Measurements from ENCODE around the gene ZNF506. TPM values are rescaled to one million over a fixed set of nuclear protein-coding genes. Genes with fewer than 3 reads are reported as not detected.
"Not testable (repeated sequence)": the region's sequence is repeated elsewhere in the genome, so short reads cannot be mapped to it uniquely, and the experiment has no call there.

Gene ZNF506
- total RNA-seq, 1 donor from 2014 or later, result 9.7 TPM

GRCh38 chr19:19788015-19788414 is 33.5 kb downstream of the ZNF506 start:
- FAIRE-seq, result no peak
- no peak for DNase-seq (ENCODE audit: low read depth)
- peaks cover 8% of the 10 kb centered on the region for H3K36me3 ChIP-seq (ENCODE audit: control insufficient read depth, insufficient read depth, low read length)
- no peaks in the 10 kb centered on the region for H3K27me3 ChIP-seq (ENCODE audit: control insufficient read depth, insufficient read depth, low read length)
- no peak overlapping the region for H3K4me3 ChIP-seq (ENCODE audit: low read depth, low read length)
- TF ChIP-seq, protein P1, sequence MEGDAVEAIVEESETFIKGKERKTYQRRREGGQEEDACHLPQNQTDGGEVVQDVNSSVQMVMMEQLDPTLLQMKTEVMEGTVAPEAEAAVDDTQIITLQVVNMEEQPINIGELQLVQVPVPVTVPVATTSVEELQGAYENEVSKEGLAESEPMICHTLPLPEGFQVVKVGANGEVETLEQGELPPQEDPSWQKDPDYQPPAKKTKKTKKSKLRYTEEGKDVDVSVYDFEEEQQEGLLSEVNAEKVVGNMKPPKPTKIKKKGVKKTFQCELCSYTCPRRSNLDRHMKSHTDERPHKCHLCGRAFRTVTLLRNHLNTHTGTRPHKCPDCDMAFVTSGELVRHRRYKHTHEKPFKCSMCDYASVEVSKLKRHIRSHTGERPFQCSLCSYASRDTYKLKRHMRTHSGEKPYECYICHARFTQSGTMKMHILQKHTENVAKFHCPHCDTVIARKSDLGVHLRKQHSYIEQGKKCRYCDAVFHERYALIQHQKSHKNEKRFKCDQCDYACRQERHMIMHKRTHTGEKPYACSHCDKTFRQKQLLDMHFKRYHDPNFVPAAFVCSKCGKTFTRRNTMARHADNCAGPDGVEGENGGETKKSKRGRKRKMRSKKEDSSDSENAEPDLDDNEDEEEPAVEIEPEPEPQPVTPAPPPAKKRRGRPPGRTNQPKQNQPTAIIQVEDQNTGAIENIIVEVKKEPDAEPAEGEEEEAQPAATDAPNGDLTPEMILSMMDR (IDR thresholded peaks at IDR 0.05; ENCODE audit: insufficient read depth, low read length, severe bottlenecking), result no peak

DNA sequence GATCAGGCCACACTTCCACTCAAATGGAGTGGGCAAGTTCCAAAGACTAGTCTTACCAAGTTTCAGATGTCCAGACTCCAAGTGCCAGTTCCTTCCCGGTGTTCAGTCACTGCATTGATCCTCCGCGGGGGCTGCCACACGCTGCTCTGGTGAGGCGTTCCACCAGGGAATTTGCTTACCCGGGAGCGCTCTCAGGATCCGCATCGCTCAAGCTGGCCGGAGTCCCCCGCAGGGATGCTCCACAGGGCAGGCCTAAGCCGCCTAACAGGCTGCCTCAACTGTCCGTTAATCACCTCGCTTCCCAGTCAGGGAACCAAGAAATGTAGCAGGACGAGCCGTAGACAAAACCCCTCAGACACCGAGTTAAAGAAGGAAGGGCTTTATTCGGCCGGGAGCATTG is 36.1 kb downstream of the ZNF506 start:
- not testable (repeated sequence) for H3K27me3 ChIP-seq (ENCODE audit: control insufficient read depth, insufficient read depth, low read length); H3K4me3 ChIP-seq (ENCODE audit: low read depth, low read length); DNase-seq (ENCODE audit: low read depth); H3K36me3 ChIP-seq (ENCODE audit: control insufficient read depth, insufficient read depth, low read length); FAIRE-seq

DNA sequence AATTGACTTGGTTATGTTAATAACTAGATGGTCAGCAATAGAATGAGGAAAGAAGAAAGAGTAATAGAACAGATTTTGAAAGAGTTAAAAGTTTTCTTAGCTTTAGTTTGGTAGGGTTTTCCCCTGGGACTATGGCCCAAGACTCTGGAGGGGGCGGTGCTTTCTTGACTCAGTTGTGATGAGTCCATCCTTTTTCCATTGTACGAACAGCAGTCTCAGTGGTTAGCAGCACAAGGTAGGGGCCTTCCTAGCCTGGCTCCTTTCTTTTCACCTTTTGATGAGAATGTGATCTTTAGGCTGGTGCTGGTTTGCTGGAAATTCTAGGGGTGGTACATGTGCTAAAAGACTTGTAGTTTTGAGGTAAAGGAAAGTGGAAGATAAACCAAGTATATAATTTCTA is 38.8 kb downstream of the ZNF506 start:
- no peak for FAIRE-seq
- TF ChIP-seq, protein P1 (IDR thresholded peaks at IDR 0.05; ENCODE audit: insufficient read depth, low read length, severe bottlenecking), result no peak

GRCh38 chr19:19781791-19782190 is 39.8 kb downstream of the ZNF506 start:
- H3K36me3 ChIP-seq (ENCODE audit: control insufficient read depth, insufficient read depth, low read length); H3K4me3 ChIP-seq (ENCODE audit: low read depth, low read length); DNase-seq (ENCODE audit: low read depth); FAIRE-seq; H3K27me3 ChIP-seq (ENCODE audit: control insufficient read depth, insufficient read depth, low read length): not testable (repeated sequence)

More for the DNA sequence above, 38.8 kb downstream of the ZNF506 start:
- Histone ChIP-seq H3K36me3 (ENCODE audit: control insufficient read depth, insufficient read depth, low read length) (no peaks in the 10 kb centered on the region), H3K4me3 (ENCODE audit: low read depth, low read length) (no peak overlapping the region), H3K27me3 (ENCODE audit: control insufficient read depth, insufficient read depth, low read length) (no peaks in the 10 kb centered on the region)
- DNase-seq (ENCODE audit: low read depth), result no peak

- FAIRE-seq (no peak), DNase-seq (ENCODE audit: low read depth) (no peak)
- H3K4me3 ChIP-seq (ENCODE audit: low read depth, low read length), result no peak overlapping the region
- TF ChIP-seq, protein P1 (IDR thresholded peaks at IDR 0.05; ENCODE audit: insufficient read depth, low read length, severe bottlenecking), result no peak
- no peaks in the 10 kb centered on the region for H3K36me3 ChIP-seq (ENCODE audit: control insufficient read depth, insufficient read depth, low read length)
- no peaks in the 10 kb centered on the region for H3K27me3 ChIP-seq (ENCODE audit: control insufficient read depth, insufficient read depth, low read length)
Observed at GRCh38 chr19:19778666-19779065, 42.9 kb downstream of the ZNF506 start.

- Histone ChIP-seq H3K36me3 (ENCODE audit: control insufficient read depth, insufficient read depth, low read length) (no peaks in the 10 kb centered on the region), H3K4me3 (ENCODE audit: low read depth, low read length) (no peak overlapping the region), H3K27me3 (ENCODE audit: control insufficient read depth, insufficient read depth, low read length) (no peaks in the 10 kb centered on the region)
- DNase-seq (ENCODE audit: low read depth), result no peak
- TF ChIP-seq, protein P1 (IDR thresholded peaks at IDR 0.05; ENCODE audit: insufficient read depth, low read length, severe bottlenecking), result no peak
- no peak for FAIRE-seq
Observed at GRCh38 chr19:19777692-19778091, 43.9 kb downstream of the ZNF506 start.

DNA sequence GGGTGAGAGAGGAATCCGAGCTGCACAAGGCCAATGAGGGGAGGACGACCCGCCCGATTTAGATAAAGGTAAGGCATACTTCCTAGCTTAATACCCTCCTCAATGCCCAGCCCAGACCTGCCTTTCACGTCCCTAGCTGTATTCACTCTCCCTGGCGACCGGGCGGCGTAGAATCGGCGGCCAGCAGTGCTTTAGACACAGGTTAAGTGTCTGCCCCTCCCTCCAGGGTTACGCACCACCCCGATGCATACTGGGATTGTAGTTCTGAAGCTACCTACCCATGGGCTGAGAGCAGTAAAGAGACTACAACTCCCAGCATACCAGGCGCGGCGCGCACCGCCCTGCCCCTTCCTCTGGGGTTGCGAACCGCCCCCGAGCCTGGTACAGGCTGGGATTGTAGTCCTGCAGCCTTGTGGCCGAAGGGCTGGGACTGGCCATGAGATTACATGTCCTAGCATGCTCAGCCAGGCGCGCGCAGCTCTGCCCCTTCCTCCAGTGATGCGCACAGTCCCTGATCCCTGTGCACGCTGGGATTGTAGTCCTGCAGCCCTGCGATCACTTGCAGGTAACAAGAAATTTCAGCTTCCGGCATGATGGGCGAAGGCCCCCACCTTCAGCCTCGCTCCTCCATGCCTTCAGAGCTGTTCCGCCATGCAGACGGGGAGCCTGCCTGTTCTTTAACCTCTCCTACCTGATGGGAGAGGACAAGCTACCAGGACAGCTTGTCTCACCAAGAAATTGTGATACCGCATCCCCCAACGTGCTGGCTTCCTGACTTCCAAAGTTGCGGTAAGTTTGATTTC is 45.1 kb downstream of the ZNF506 start:
- FAIRE-seq (peak; percentile 62), DNase-seq (ENCODE audit: low read depth) (peak; percentile 98)
- H3K36me3 ChIP-seq (ENCODE audit: control insufficient read depth, insufficient read depth, low read length), result no peaks in the 10 kb centered on the region
- peak overlapping the region; percentile 56 for H3K4me3 ChIP-seq (ENCODE audit: low read depth, low read length)
- H3K27me3 ChIP-seq (ENCODE audit: control insufficient read depth, insufficient read depth, low read length), result no peaks in the 10 kb centered on the region
- TF ChIP-seq, protein P1 (IDR thresholded peaks at IDR 0.05; ENCODE audit: insufficient read depth, low read length, severe bottlenecking), result no peak

Measured in bronchial epithelial cell (primary cell).